Activated CD8-positive, alpha-beta T cell treated with anti-CD3 and anti-CD28 coated beads, Interleukin-2, amount 10 ng/mL, durations not matched to agents 7 days and 5 days (primary cell): ENCODE results near the gene CPSF4L. TPM values are rescaled to one million over a fixed set of nuclear protein-coding genes. Genes with fewer than 3 reads are reported as not detected.
A peak's percentile ranks its signal among the peaks of the same experiment; 100 is the strongest.

Experiments used
- ATAC-seq: fragments of 150-1000 bp; cut with Tn5 transposase; one replicate; pipeline ENCODE4 v1.10.0; 2021; ENCODE audit warnings: moderate library complexity
- CTCF ChIA-PET: fragments of 350-600 bp; sonication (Branson Sonifier 250); formaldehyde crosslinking; loops from one replicate; lab custom pipeline; 2021; ENCODE audit warnings: antibody characterized with exemption; lab: Charles Lee
- POLR2A ChIA-PET: fragments of 350-600 bp; sonication (Branson Sonifier 250); formaldehyde crosslinking; loops from one replicate; lab custom pipeline; 2021; ENCODE audit warnings: antibody characterized with exemption; lab: Charles Lee
- DNase-seq: peaks from one replicate; pipeline ENCODE4 v3.0.0-alpha.2; 2020
- H3K27ac Mint-ChIP-seq: one replicate; pipeline ENCODE4 v1.8.0; 2021; ENCODE audit warnings: mild to moderate bottlenecking, mixed read lengths
- H3K27me3 Mint-ChIP-seq: one replicate; pipeline ENCODE4 v1.8.0; 2021; ENCODE audit warnings: low read depth, mixed read lengths
- H3K36me3 Mint-ChIP-seq: one replicate; pipeline ENCODE4 v1.8.0; 2021; ENCODE audit warnings: low read depth, mixed read lengths
- H3K4me1 Mint-ChIP-seq: one replicate; pipeline ENCODE4 v1.8.0; 2021; ENCODE audit warnings: low read depth, mixed read lengths
- H3K4me3 Mint-ChIP-seq: one replicate; pipeline ENCODE4 v1.8.0; 2021; ENCODE audit warnings: mild to moderate bottlenecking, mixed read lengths
- H3K9me3 Mint-ChIP-seq: one replicate; pipeline ENCODE4 v1.8.0; 2022; ENCODE audit warnings: mixed read lengths; ENCODE audit not compliant: insufficient read depth
- total RNA-seq, 2 experiments: library from RNA; stranded (reverse); gene quantifications; one replicate each; pipeline ENCODE4 v1.2.3, GENCODE V29; 2021

The CPSF4L gene
- total RNA-seq, 2 experiments from 2014 or later: not detected

DNA sequence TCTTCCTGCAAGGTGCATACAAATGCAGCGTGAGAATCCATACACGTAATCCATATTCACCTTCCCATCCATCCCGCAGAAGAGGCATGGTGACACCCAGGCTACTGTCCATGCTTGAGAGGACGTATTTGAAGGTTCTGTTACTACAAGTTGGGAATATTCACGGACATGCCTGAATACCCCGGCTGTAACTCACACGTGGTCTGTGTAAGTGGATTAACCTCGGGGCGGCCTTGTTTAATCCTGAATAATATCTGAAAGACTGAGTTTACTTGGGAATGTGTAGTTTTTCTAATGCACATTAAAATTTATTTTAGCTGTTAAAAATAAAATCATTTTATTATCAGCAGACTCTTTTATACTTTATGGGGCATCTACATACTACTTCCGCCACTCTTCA, 13.1 kb downstream of the CPSF4L start:
- H3K9me3 Mint-ChIP-seq: no peaks in the 10 kb centered on the region
- no peaks in the 10 kb centered on the region for H3K27me3 Mint-ChIP-seq
- ATAC-seq (no peak), DNase-seq (no peak)
- no peak overlapping the region for H3K27ac Mint-ChIP-seq
- no peaks in the 10 kb centered on the region for H3K4me1 Mint-ChIP-seq
- POLR2A ChIA-PET: interaction anchor here (1.1 kb wide), 1 partner anchor 56 kb away, joined by 3 read pairs; the partner anchor contains the start of gene COG1
- peaks cover 12% of the 10 kb centered on the region for H3K36me3 Mint-ChIP-seq
- no peak overlapping the region for H3K4me3 Mint-ChIP-seq
- CTCF ChIA-PET: interaction anchor here (1.2 to 3.9 kb wide), 4 partner anchors 7 to 522 kb away, joined by 5 to 27 read pairs (median 14); a partner anchor contains a TSS

DNA sequence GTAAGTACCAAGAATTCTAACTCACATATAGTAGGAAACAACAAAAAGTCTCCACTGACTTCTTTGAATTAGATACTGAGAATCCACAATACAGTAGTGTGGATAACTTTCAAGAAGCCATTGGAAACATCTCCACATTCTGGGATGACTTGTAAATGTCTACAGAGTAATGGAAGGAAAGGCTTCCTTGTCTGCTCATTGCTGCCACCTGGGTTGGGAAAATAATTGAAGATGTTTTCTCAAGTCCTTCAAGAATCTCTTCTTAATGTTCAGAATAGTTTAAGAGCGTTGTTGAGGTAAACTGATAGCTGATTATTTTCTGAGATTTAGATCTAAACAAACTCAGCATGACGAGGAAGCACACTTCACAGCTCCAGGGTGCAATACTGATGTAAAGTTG, 14.0 kb downstream of the CPSF4L start:
- Mint-ChIP-seq H3K9me3 (no peaks in the 10 kb centered on the region), H3K4me3 (no peak overlapping the region), H3K27me3 (no peaks in the 10 kb centered on the region), H3K36me3 (peaks cover 16% of the 10 kb centered on the region), H3K4me1 (no peaks in the 10 kb centered on the region), H3K27ac (no peak overlapping the region)
- CTCF ChIA-PET: interaction anchor here (1.4 to 3.9 kb wide), 4 partner anchors 8 to 521 kb away, joined by 5 to 27 read pairs (median 14); no protein-coding TSS in a partner anchor
- no peak for ATAC-seq
- POLR2A ChIA-PET: interaction anchor here (1.1 kb wide), 1 partner anchor 55 kb away, joined by 3 read pairs; the partner anchor contains the start of gene COG1
- DNase-seq: no peak

DNA sequence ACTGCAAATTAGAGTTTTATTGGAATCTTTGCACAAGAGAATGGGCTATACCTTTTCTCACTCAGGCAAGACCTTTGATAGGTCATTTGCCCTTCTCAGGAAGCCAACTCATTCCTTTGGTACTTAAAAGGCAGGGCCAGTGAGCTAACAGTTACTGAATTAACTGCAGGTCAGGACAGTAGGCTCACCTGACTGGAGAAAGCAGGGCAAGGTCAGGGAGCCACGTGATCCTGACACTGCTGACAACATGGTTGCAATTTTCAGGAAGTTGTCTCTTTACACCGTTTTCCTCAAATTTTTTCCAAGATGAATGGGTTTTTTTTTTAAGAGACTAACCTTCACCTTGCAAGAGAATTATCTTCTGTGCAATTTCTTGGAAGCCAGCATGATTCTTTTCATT, 21.1 kb downstream of the CPSF4L start:
- CTCF ChIA-PET: interaction anchor here (1.2 to 1.6 kb wide), 2 partner anchors 129 to 515 kb away, joined by 3 to 5 read pairs; no protein-coding TSS in a partner anchor
- no peak for ATAC-seq

GRCh38 chr17:73237714-73238113, 24.0 kb downstream of the CPSF4L start:
- Mint-ChIP-seq H3K27ac (peak overlapping the region; percentile 67), H3K9me3 (no peaks in the 10 kb centered on the region), H3K4me3 (peak overlapping the region; percentile 16), H3K4me1 (peaks cover 44% of the 10 kb centered on the region), H3K36me3 (peaks cover 59% of the 10 kb centered on the region), H3K27me3 (no peaks in the 10 kb centered on the region)
- DNase-seq (peak; percentile 28), ATAC-seq (peak; percentile 14)
- POLR2A ChIA-PET: no interaction called here
- CTCF ChIA-PET: interaction anchor here (0.7 to 4.1 kb wide), 7 partner anchors 10 to 681 kb away, joined by 3 to 23 read pairs (median 3); no protein-coding TSS in a partner anchor

More for the DNA sequence above, 21.1 kb downstream of the CPSF4L start:
- no peaks in the 10 kb centered on the region for H3K27me3 Mint-ChIP-seq
- H3K36me3 Mint-ChIP-seq: peaks cover 63% of the 10 kb centered on the region
- DNase-seq: no peak
- H3K9me3 Mint-ChIP-seq: no peaks in the 10 kb centered on the region
- H3K4me1 Mint-ChIP-seq: peaks cover 34% of the 10 kb centered on the region
- no peak overlapping the region for H3K27ac Mint-ChIP-seq
- no peak overlapping the region for H3K4me3 Mint-ChIP-seq
- POLR2A ChIA-PET: no interaction called here

DNA sequence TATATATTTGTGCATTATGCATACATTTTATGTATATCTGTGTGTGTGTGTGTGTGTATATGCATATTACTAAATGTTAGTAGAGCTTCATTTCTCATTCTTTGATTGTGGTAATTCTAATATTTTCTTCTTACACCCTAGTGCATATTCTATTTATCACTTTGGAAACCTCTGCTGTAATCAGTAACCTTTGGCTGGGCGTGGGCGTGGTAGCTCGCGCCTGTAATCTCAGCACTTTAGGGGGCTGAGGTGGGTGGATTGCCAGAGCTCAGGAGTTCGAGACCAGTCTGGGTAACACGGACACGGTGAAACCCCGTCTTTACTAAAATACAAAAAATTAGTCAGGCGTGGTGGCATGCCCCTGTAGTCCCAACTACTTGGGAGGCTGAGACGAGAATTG, 26.9 kb downstream of the CPSF4L start:
- CTCF ChIA-PET: interaction anchor here (4.1 to 4.8 kb wide), 2 partner anchors 21 to 42 kb away, joined by 23 to 26 read pairs; partner anchors contain the start of gene COG1
- H3K4me3 Mint-ChIP-seq: no peak overlapping the region

DNA sequence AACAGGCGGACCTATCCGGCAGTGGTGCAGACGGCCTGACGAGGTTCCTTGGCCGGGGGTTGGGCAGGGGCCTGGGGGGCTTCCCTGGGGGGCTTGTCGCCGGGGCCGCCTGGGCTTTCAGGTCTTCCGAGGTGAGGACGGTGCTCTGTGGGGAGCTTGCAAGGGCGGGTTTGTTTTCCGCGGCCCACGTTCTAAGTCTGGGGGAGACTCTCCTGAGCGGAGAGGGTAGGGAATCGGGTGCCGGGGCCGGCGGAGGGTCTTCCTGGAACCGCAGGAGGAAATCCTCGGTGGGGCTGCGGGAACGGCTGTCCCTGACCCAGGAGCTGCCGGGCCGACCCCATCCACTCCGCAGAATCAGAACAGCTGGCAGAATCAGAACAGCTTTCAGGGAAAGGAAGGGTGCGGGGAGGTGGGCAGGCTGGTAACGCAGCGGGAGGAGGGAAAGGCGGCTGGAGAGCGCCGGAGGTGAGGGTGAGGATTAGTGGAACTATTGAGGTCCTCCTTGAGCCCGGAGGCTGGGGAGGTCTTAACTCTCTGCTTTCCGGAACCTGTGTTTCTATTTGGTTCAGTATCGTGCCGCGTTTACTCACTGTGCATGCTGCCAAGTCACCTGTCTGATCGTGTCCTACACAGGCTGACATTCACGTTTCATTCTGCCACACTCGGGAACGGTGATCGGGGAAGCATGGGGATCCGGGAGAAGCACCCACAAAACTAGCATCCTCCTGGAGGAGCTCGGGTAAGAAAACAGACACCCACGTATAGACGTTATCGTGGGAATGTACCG, 28.9 kb downstream of the CPSF4L start:
- ATAC-seq (peak; percentile 51), DNase-seq (peak; percentile 48)
- Mint-ChIP-seq H3K27me3 (no peaks in the 10 kb centered on the region), H3K4me3 (peak overlapping the region; percentile 82), H3K36me3 (peaks cover 35% of the 10 kb centered on the region), H3K9me3 (no peaks in the 10 kb centered on the region), H3K27ac (peak overlapping the region; percentile 96), H3K4me1 (peaks cover 57% of the 10 kb centered on the region)
- ChIA-PET POLR2A (interaction anchor here (0.6 to 5.0 kb wide), 12 partner anchors 9 to 505 kb away, joined by 3 to 46 read pairs (median 4); partner anchors contain the start of gene COG1), CTCF (interaction anchor here (1.0 to 4.8 kb wide), 12 partner anchors 10 to 507 kb away, joined by 3 to 26 read pairs (median 7); partner anchors contain the start of gene COG1)

More for the DNA sequence above, 26.9 kb downstream of the CPSF4L start:
- Mint-ChIP-seq H3K9me3 (no peaks in the 10 kb centered on the region), H3K27me3 (no peaks in the 10 kb centered on the region), H3K4me1 (peaks cover 56% of the 10 kb centered on the region), H3K36me3 (peaks cover 43% of the 10 kb centered on the region), H3K27ac (no peak overlapping the region)
- POLR2A ChIA-PET: no interaction called here
- DNase-seq (no peak), ATAC-seq (no peak)

DNA sequence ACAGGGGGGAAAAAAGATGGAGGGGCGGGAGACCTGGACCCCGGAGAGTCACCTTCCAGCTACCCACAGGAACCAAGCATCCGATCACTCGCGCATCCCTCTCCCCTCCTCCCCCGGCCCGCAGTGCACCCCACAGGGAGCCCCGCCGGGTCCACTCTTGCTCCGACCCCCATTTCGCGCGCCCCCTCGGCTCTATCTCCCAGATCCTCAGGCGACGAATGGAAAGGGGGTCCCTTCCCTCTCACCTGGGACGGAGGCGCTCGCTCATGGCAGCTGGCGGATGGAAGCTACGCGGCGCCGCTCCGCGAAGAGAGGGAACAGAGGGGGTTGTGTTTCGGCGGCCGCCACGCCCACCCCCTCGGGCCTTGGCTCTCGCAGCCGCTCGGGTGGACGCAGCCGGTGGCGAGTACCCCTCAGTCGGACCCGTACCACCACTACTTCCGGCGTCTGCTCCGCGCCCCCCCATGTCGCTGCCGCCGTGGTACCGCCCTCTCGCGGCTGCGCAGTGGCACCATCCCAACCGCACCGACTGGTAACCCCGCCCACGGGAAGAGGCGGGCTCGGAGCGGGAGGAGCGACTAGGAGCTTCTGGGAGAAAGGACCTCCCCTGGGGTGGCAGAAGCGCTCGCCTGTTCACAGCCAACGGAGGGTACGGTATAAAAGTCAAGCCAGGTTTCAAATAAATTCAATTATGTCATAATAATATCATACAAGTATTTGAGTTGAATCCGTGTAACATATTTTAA, 29.7 kb downstream of the CPSF4L start:
- POLR2A ChIA-PET: interaction anchor here (0.6 to 5.0 kb wide), 14 partner anchors 9 to 504 kb away, joined by 3 to 46 read pairs (median 4); partner anchors contain the start of gene COG1
- peak; percentile 92 for ATAC-seq
- no peaks in the 10 kb centered on the region for H3K9me3 Mint-ChIP-seq
- peaks cover 57% of the 10 kb centered on the region for H3K4me1 Mint-ChIP-seq
- peak overlapping the region; percentile 96 for H3K27ac Mint-ChIP-seq
- DNase-seq: peak; percentile 97
- peaks cover 32% of the 10 kb centered on the region for H3K36me3 Mint-ChIP-seq
- CTCF ChIA-PET: interaction anchor here (1.0 to 4.8 kb wide), 13 partner anchors 10 to 675 kb away, joined by 3 to 26 read pairs (median 6); partner anchors contain the start of gene COG1
- no peaks in the 10 kb centered on the region for H3K27me3 Mint-ChIP-seq
- peak overlapping the region; percentile 82 for H3K4me3 Mint-ChIP-seq

DNA sequence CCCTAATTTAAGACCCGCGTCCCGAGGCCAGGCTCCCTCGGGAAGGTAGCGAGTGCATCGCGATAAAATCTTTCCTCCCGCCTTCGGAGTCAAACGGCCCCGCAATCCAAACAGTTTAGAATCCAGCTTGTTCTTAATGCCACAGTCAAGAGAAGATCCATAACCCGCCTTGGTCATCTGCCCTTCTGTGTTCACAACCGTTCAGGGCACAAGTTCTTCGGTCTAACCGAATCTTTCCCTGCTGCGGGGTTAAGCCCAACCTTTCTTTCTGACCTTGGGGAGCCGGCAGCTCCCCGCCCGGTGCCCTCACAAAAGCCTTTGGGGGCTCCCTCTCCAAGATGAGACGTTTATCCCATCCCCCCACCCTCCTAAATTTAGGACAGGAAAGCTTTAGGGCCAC, 30.3 kb downstream of the CPSF4L start:
- POLR2A ChIA-PET: interaction anchor here (1.1 to 5.0 kb wide), 8 partner anchors 8 to 504 kb away, joined by 3 to 46 read pairs (median 6); partner anchors contain the start of gene COG1
- H3K27ac Mint-ChIP-seq: peak overlapping the region; percentile 96

DNA sequence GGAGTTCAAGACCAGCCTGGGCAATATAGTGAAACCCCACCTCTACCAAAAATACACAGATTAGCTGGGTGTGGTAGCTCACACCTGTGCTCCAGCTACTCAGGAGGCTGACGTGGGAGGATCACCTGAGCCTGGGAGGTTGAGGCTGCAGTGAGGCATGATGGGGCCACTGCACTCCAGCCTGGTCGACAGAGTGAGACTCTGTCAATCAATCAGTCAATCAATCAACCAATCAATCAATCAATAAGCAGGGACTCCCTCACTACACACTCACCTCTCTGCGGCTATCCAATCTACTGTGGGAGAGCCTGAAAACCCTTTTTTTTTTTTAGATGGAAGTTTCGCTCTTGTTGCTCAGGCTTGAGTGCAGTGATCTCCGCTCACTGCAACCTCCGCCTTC, 31.6 kb downstream of the CPSF4L start:
- Mint-ChIP-seq H3K27ac (no peak overlapping the region), H3K4me3 (peak overlapping the region; percentile 82), H3K27me3 (no peaks in the 10 kb centered on the region), H3K4me1 (peaks cover 63% of the 10 kb centered on the region), H3K9me3 (no peaks in the 10 kb centered on the region), H3K36me3 (peaks cover 27% of the 10 kb centered on the region)
- no peak for ATAC-seq
- ChIA-PET CTCF (interaction anchor here (1.2 to 4.8 kb wide), 3 partner anchors 22 to 505 kb away, joined by 3 to 26 read pairs (median 13); partner anchors contain the start of gene COG1), POLR2A (interaction anchor here (5.0 kb wide), 1 partner anchor 37 kb away, joined by 46 read pairs; the partner anchor contains the start of gene COG1)
- DNase-seq: no peak

More for the DNA sequence above, 30.3 kb downstream of the CPSF4L start:
- Mint-ChIP-seq H3K27me3 (no peaks in the 10 kb centered on the region), H3K4me3 (peak overlapping the region; percentile 82), H3K4me1 (peaks cover 58% of the 10 kb centered on the region), H3K9me3 (no peaks in the 10 kb centered on the region), H3K36me3 (peaks cover 31% of the 10 kb centered on the region)
- CTCF ChIA-PET: interaction anchor here (0.8 to 4.8 kb wide), 10 partner anchors 9 to 674 kb away, joined by 3 to 26 read pairs (median 8); partner anchors contain the start of gene COG1
- ATAC-seq (no peak), DNase-seq (peak; percentile 29)

GRCh38 chr17:73228748-73229236, 32.9 kb downstream of the CPSF4L start:
- H3K27ac Mint-ChIP-seq: peak overlapping the region; percentile 43

More at GRCh38 chr17:73228748-73229236, 32.9 kb downstream of the CPSF4L start:
- Mint-ChIP-seq H3K9me3 (no peaks in the 10 kb centered on the region), H3K36me3 (peaks cover 26% of the 10 kb centered on the region), H3K4me1 (peaks cover 68% of the 10 kb centered on the region), H3K27me3 (no peaks in the 10 kb centered on the region), H3K4me3 (no peak overlapping the region)
- peak; percentile 42 for DNase-seq
- ChIA-PET CTCF (interaction anchor here (1.0 to 4.0 kb wide), 8 partner anchors 13 to 672 kb away, joined by 3 to 30 read pairs (median 9); no protein-coding TSS in a partner anchor), POLR2A (interaction anchor here (0.8 to 5.0 kb wide), 4 partner anchors 9 to 36 kb away, joined by 3 to 46 read pairs (median 6); partner anchors contain the start of gene COG1)
- ATAC-seq: no peak
